ENCODE data around the gene ANKRD7. TPM values are rescaled to one million over a fixed set of nuclear protein-coding genes. Genes with fewer than 3 reads are reported as not detected.

ANKRD7 gene
- total RNA-seq, 1 experiment from 2014 or later, result 2.4 TPM

- no peaks in the 10 kb centered on the region for H3K27me3 ChIP-seq (ENCODE audit: insufficient read depth, low read depth)
- H3K9me2 ChIP-seq (ENCODE audit: insufficient read depth), result no peaks in the 10 kb centered on the region
- ChIA-PET CTCF (interaction anchor here (0.5 kb wide), 1 partner anchor 260 kb away, joined by 3 read pairs; no protein-coding TSS in a partner anchor), POLR2A (ENCODE audit: unreplicated experiment) (no interaction called here)
- H2AFZ ChIP-seq, result no peak overlapping the region
- intact Hi-C loops (cut with micrococcal nuclease; ENCODE audit: unreplicated experiment), result no loop called here
- H3K79me2 ChIP-seq (ENCODE audit: low read depth), result no peaks in the 10 kb centered on the region
- no peaks in the 10 kb centered on the region for H4K20me1 ChIP-seq (ENCODE audit: insufficient read depth)
- DNase-seq, result no peak
- no TSS peak for BruUV-seq (replicated peaks)
- no peak overlapping the region for H3K27ac ChIP-seq
- H3K9me3 ChIP-seq (ENCODE audit: insufficient read depth, low read depth), result no peaks in the 10 kb centered on the region
- H3K4me3 ChIP-seq, result no peak overlapping the region
- H3F3A ChIP-seq (ENCODE audit: insufficient read depth, low read depth), result no peaks in the 10 kb centered on the region
- no peaks in the 10 kb centered on the region for H3K36me3 ChIP-seq (ENCODE audit: low read depth)
- no peak overlapping the region for H3K4me2 ChIP-seq
- no peaks in the 10 kb centered on the region for H3K4me1 ChIP-seq (replicated peaks; ENCODE audit: insufficient read depth)
- TF ChIP-seq EZH2 (IDR thresholded peaks at IDR 0.05; ENCODE audit: low read depth) (no peak), CTCF (conservative IDR thresholded peaks at IDR 0.05) (no peak)
Observed at GRCh38 chr7:118222591-118222990, 1.9 kb upstream of the ANKRD7 start.

- BruUV-seq (replicated peaks), result no TSS peak
Observed at GRCh38 chr7:118232837-118233236, 8.3 kb downstream of the ANKRD7 start.

GRCh38 chr7:118233799-118234198 is 9.3 kb downstream of the ANKRD7 start:
- ChIA-PET CTCF (no interaction called here), POLR2A (ENCODE audit: unreplicated experiment) (no interaction called here)
- Histone ChIP-seq H3K9me3 (ENCODE audit: insufficient read depth, low read depth) (no peaks in the 10 kb centered on the region), H3K4me2 (no peak overlapping the region), H3K4me1 (replicated peaks; ENCODE audit: insufficient read depth) (no peaks in the 10 kb centered on the region), H3K9me2 (ENCODE audit: insufficient read depth) (no peaks in the 10 kb centered on the region), H3K4me3 (no peak overlapping the region), H3K27me3 (ENCODE audit: insufficient read depth, low read depth) (no peaks in the 10 kb centered on the region), H3K79me2 (ENCODE audit: low read depth) (no peaks in the 10 kb centered on the region), H3K36me3 (ENCODE audit: low read depth) (no peaks in the 10 kb centered on the region), H3F3A (ENCODE audit: insufficient read depth, low read depth) (no peaks in the 10 kb centered on the region), H3K27ac (no peak overlapping the region), H2AFZ (no peak overlapping the region), H4K20me1 (ENCODE audit: insufficient read depth) (no peaks in the 10 kb centered on the region)
- DNase-seq, result no peak
- no TSS peak for BruUV-seq (replicated peaks)
- no peak for TF ChIP-seq CTCF (conservative IDR thresholded peaks at IDR 0.05)
- no peak for TF ChIP-seq EZH2 (IDR thresholded peaks at IDR 0.05; ENCODE audit: low read depth)
- intact Hi-C loops (cut with micrococcal nuclease; ENCODE audit: unreplicated experiment), result no loop called here

More at GRCh38 chr7:118232837-118233236, 8.3 kb downstream of the ANKRD7 start:
- no peaks in the 10 kb centered on the region for H4K20me1 ChIP-seq (ENCODE audit: insufficient read depth)
- H3K36me3 ChIP-seq (ENCODE audit: low read depth), result no peaks in the 10 kb centered on the region
- H3K9me2 ChIP-seq (ENCODE audit: insufficient read depth), result no peaks in the 10 kb centered on the region
- H3F3A ChIP-seq (ENCODE audit: insufficient read depth, low read depth), result no peaks in the 10 kb centered on the region
- H2AFZ ChIP-seq, result no peak overlapping the region
- H3K4me3 ChIP-seq, result no peak overlapping the region
- no peaks in the 10 kb centered on the region for H3K9me3 ChIP-seq (ENCODE audit: insufficient read depth, low read depth)
- CTCF ChIA-PET, result no interaction called here
- intact Hi-C loops (cut with micrococcal nuclease; ENCODE audit: unreplicated experiment), result no loop called here
- H3K27ac ChIP-seq, result no peak overlapping the region
- no peaks in the 10 kb centered on the region for H3K4me1 ChIP-seq (replicated peaks; ENCODE audit: insufficient read depth)
- H3K79me2 ChIP-seq (ENCODE audit: low read depth), result no peaks in the 10 kb centered on the region
- DNase-seq, result no peak
- no peaks in the 10 kb centered on the region for H3K27me3 ChIP-seq (ENCODE audit: insufficient read depth, low read depth)
- POLR2A ChIA-PET (ENCODE audit: unreplicated experiment), result interaction anchor here (0.6 kb wide), 1 partner anchor 86 kb away, joined by 7 read pairs; no protein-coding TSS in a partner anchor
- TF ChIP-seq EZH2 (IDR thresholded peaks at IDR 0.05; ENCODE audit: low read depth) (no peak), CTCF (conservative IDR thresholded peaks at IDR 0.05) (no peak)
- H3K4me2 ChIP-seq, result no peak overlapping the region

Data from PC-9 (cell line).